Epithelial cell of esophagus (primary cell): ENCODE results near the gene CCDC112.
A peak's percentile ranks its signal among the peaks of the same experiment; 100 is the strongest.

Experiments
- DNase-seq: peaks from one replicate; pipeline ENCODE4 v3.0.0; 2010; ENCODE audit warnings: low read depth
- H3K4me3 ChIP-seq: 2 replicates; pipeline ENCODE4 v1.5.1; 2011; ENCODE audit warnings: mild to moderate bottlenecking, low read length, control low read depth
- TF ChIP-seq, protein P1 (sequence below): IDR thresholded peaks from 2 replicates; pipeline ENCODE4 v1.5.1; 2011; ENCODE audit warnings: low read depth, mild to moderate bottlenecking, low read length, control low read depth, inconsistent platforms; ENCODE audit not compliant: insufficient read depth; ENCODE audit errors: missing control alignments

The CCDC112 gene, protein sequence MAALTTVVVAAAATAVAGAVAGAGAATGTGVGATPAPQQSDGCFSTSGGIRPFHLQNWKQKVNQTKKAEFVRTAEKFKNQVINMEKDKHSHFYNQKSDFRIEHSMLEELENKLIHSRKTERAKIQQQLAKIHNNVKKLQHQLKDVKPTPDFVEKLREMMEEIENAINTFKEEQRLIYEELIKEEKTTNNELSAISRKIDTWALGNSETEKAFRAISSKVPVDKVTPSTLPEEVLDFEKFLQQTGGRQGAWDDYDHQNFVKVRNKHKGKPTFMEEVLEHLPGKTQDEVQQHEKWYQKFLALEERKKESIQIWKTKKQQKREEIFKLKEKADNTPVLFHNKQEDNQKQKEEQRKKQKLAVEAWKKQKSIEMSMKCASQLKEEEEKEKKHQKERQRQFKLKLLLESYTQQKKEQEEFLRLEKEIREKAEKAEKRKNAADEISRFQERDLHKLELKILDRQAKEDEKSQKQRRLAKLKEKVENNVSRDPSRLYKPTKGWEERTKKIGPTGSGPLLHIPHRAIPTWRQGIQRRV

DNA sequence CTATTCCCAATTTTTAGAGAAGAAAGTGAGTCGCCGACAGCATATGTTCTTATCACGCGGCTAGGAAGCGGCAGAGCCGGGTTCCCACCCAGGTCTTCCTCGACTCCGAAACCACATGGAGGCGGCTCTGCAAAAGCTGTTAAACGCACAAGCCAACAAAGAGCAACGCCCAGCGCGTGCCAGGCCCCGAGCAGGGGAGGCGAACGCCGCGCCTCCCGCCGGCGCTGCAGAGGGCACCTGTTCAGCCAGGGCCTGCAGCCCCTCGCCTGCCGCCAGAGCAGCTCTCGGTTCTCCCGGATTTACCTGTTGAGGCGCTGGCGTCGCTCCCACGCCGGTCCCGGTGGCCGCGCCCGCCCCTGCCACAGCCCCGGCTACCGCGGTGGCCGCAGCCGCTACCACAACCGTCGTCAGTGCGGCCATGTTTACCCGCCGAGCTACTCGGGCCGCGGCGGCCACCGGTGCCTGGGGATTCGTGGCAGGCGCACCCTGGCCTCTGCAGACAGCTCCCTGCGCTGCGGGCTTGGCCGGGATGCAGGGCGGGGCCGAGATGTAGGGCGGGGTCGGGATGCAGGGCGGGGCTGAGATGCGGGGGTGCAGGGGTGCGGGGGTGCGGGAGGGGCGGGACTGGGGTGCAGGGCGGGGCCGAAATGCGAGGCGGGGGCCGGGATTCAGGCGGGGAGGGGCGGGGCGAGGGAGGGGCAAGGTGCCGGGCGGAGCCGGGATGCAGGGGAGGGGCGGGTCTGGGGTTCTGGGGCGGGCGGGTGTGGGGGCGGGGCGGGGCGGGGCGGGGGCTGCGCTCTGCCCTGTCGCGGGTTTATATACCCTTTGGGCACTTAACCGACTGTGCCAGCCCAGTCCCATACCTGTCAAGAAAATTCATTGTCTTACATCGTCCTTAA lies at the start of gene CCDC112:
TSS of gene CCDC112 (minus strand) at position 531 of the 899 bp plus-strand sequence. CDS start at position 420, 111 bp downstream.
- H3K4me3 ChIP-seq = peak within 1 kb of the TSS; percentile 69
- peak; percentile 84 for DNase-seq
- TF ChIP-seq, protein P1, sequence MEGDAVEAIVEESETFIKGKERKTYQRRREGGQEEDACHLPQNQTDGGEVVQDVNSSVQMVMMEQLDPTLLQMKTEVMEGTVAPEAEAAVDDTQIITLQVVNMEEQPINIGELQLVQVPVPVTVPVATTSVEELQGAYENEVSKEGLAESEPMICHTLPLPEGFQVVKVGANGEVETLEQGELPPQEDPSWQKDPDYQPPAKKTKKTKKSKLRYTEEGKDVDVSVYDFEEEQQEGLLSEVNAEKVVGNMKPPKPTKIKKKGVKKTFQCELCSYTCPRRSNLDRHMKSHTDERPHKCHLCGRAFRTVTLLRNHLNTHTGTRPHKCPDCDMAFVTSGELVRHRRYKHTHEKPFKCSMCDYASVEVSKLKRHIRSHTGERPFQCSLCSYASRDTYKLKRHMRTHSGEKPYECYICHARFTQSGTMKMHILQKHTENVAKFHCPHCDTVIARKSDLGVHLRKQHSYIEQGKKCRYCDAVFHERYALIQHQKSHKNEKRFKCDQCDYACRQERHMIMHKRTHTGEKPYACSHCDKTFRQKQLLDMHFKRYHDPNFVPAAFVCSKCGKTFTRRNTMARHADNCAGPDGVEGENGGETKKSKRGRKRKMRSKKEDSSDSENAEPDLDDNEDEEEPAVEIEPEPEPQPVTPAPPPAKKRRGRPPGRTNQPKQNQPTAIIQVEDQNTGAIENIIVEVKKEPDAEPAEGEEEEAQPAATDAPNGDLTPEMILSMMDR = no peak

DNA sequence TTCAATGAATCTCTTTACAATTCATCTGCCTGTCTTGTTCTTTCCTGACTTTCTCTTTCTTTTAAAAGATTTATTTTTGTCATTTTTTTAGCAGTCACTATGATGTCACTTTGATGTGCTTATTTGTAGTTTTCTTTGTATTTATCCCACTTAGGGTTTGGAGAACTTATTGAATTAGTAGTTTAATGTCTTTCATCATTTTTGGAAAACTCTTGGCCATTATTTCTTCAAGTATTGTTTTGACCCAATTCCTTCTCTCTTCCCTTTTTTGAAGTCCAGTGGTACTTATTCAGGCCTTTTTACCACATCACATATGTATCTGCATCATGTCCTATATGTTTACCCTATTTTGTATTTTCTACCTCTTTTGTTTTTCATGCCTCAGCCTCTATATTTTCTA lies 48.9 kb upstream of the CCDC112 start:
- no peak overlapping the region for H3K4me3 ChIP-seq
- DNase-seq = no peak
- TF ChIP-seq, protein P1 = no peak

DNA sequence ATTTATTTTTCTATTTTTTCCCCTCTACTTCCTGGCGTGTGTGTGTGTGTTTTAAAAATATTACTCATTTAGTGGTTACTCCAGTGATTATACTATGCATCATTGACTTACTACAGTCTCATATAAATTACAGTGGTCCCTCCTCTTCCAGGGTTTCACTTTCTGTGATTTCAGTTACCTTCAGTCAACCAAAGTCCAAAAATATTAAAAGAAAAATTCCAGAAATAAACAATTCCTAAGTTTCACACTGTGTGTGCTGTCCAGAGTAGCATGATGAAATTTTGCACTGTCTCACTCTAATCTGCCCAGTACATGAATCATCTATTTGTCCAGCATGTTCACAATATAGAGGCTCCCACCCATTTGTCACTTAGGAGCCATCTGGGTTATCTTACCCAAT lies 47.4 kb upstream of the CCDC112 start:
- DNase-seq = peak; percentile 55
- TF ChIP-seq, protein P1 = no peak
- H3K4me3 ChIP-seq = no peak overlapping the region

DNA sequence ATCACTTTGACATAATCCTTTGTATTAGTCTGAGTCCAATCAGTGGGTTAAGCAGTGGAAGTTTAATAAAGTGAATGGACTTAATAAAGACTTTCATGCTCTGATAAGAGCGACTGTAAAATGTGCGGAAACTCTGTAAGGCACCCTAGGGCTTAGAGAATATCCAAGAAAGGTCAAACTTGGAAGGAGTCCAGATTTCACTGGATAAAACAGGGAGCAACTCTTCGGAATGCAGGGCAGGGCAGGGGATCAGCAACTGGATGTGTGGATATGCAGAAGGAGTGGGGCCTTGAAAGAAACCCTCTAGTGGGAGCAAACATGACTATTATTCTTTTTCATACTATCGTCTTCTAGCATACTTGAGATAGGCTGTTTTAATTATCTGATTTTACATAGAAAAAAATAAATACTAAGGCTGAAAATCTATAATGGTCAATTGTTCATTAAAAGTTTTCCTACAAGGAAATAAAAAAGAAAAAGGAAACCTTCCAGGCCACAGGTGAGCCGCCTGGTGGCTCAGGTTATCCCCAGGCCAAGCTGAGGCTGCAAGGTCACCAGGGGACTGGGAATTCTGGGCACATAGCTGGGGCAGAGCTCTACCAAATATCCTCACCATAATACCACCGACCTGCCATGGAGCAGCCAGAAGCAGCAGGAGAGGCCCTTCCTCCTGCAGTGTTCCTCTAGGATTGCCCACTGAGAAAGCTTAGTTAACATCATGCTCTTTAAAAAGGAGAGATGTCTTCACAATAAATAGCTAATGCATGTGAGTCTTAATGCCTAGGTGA lies 46.3 kb upstream of the CCDC112 start:
- DNase-seq = no peak
- H3K4me3 ChIP-seq = no peak overlapping the region
- TF ChIP-seq, protein P1 = no peak

DNA sequence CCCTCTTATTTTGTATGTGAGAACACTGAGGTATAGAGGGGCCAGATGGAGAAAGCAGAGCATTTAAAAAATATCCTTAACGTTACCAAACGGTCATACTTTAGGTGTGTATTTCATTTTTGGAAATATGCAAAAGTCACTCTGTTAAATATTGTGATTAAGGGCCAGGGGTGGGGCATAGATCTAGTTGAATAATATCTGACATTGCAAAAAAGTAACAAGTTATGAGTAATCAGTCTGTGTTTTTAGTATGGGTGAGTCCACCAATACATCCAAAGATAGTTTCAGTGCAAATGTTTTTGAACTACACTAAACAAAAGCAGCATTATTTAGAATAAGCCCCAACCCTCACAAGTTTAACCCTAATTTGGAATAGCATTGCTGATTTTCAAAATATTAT lies 45.3 kb upstream of the CCDC112 start:
- no peak overlapping the region for H3K4me3 ChIP-seq
- DNase-seq = peak; percentile 44
- TF ChIP-seq, protein P1 = no peak

DNA sequence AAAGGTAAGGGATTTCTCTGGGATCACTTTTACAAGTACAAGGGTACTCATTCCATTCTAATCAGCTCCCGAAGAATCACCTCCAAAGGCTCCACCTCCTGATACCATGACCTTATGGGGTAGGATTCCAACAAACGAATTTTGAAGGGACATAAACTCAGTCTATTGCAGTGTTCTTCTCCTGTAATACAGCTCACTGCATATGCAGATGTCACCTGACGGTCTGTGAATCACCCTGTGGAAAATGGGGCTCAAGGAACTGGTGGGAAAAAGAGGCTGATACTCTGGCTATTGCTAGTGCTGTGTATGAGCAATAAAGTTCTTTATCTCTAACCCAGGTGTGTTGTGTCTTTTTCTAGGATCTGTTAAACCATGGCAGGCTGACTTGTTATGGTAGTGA lies 42.4 kb upstream of the CCDC112 start:
- TF ChIP-seq, protein P1 = no peak
- DNase-seq = no peak
- no peak overlapping the region for H3K4me3 ChIP-seq
